GM12875 (cell line): ENCODE results near the gene PCCA.

Source experiments
- H3K4me3 ChIP-seq: one replicate; pipeline ENCODE4 v1.5.1; 2011; ENCODE audit warnings: low read depth, low read length, control low read depth
- CTCF ChIP-seq: IDR thresholded peaks from 2 replicates; pipeline ENCODE4 v1.5.1; 2011; ENCODE audit warnings: low read depth, mild to moderate bottlenecking, control low read depth, inconsistent platforms, low read length, moderate library complexity, borderline replicate concordance; ENCODE audit not compliant: insufficient read depth

Gene PCCA

GRCh38 chr13:100340865-100341264 is 252.0 kb downstream of the PCCA start:
- TF ChIP-seq CTCF = no peak
- no peak overlapping the region for H3K4me3 ChIP-seq

GRCh38 chr13:100341327-100341726 is 252.4 kb downstream of the PCCA start:
- no peak for TF ChIP-seq CTCF
- no peak overlapping the region for H3K4me3 ChIP-seq

GRCh38 chr13:100344544-100344943 is 255.7 kb downstream of the PCCA start:
- H3K4me3 ChIP-seq = no peak overlapping the region
- no peak for TF ChIP-seq CTCF

- H3K4me3 ChIP-seq = no peak overlapping the region
- TF ChIP-seq CTCF = no peak
These were observed 259.1 kb downstream of the PCCA start for GRCh38 chr13:100347968-100348367.

GRCh38 chr13:100349594-100349993 is 260.7 kb downstream of the PCCA start:
- no peak overlapping the region for H3K4me3 ChIP-seq
- TF ChIP-seq CTCF = no peak

GRCh38 chr13:100350601-100351000 is 261.7 kb downstream of the PCCA start:
- no peak overlapping the region for H3K4me3 ChIP-seq
- no peak for TF ChIP-seq CTCF

GRCh38 chr13:100356426-100356825 is 267.5 kb downstream of the PCCA start:
- TF ChIP-seq CTCF = no peak
- H3K4me3 ChIP-seq = no peak overlapping the region
